GM21526 (cell line): Measurements from ENCODE around the gene CCDC50.

ENCODE experiments used
- ATAC-seq: cut with Tn5 transposase; IDR thresholded peaks from one replicate; pipeline ENCODE4 v1.9.1; 2021; ENCODE audit warnings: moderate library complexity; ENCODE audit not compliant: unreplicated experiment, low FRiP score

The CCDC50 gene

GRCh38 chr3:191343115-191343514 lies 13.9 kb downstream of the CCDC50 start:
- ATAC-seq: no peak

GRCh38 chr3:191343913-191344312 lies 14.7 kb downstream of the CCDC50 start:
- ATAC-seq: no peak

DNA sequence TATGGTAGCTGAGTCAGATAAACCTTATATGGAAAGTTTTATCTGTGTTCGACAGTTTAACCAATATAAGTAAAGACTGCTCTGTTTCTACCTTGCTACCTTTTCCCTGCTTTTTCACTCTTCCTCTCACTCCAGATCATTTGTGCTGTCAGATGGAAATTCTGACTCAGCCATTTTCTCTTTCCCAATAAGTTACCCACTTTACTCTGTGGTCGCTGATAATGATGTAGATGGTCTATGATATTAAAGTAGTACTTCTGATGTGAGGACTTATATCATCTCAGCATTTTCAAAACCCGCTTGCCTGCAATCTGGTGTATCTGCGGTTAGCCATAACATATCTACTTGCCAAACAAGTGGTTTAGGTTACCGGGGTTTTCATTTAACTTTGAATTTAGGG lies 16.1 kb downstream of the CCDC50 start:
- no peak for ATAC-seq

GRCh38 chr3:191347228-191347627 lies 18.0 kb downstream of the CCDC50 start:
- no peak for ATAC-seq

DNA sequence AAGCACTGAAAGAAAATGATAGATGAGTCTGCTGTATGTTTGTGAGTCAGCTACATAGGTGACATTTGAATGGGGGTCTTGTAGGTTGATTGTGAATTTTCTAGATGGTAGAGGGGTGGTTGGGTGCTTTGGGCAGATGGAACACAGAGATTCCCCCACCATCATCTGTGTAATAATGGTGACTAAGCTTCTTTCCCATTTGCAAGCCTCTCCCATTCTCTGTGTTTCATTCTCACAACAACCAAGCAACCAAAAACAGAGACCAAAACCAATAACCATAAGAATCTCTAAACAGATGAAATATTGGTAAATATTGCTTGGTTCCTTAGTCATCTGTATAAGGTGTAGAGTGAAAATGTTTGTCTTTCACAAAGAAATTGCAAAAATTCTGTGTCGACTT lies 18.9 kb downstream of the CCDC50 start:
- no peak for ATAC-seq

- no peak for ATAC-seq
These were observed 21.3 kb downstream of the CCDC50 start for GRCh38 chr3:191350396-191351090.

DNA sequence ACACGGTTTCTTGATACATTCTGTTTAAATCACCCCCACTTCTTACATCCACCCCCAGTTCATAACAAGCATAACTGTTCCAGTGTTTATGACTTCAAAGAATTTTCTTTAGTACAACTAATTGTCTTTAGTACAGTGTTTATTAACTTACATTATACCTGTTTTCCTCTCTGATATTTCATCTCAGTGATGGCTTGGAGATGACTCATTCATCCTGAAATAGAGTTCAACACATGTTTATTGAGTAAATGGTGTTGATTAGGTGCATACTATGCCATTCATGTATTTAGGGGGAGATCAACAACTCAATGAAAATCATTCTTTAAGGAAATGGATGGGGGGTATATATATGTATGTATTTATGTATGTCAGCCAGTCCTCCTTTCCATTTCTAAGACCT lies 22.8 kb downstream of the CCDC50 start:
- no peak for ATAC-seq

DNA sequence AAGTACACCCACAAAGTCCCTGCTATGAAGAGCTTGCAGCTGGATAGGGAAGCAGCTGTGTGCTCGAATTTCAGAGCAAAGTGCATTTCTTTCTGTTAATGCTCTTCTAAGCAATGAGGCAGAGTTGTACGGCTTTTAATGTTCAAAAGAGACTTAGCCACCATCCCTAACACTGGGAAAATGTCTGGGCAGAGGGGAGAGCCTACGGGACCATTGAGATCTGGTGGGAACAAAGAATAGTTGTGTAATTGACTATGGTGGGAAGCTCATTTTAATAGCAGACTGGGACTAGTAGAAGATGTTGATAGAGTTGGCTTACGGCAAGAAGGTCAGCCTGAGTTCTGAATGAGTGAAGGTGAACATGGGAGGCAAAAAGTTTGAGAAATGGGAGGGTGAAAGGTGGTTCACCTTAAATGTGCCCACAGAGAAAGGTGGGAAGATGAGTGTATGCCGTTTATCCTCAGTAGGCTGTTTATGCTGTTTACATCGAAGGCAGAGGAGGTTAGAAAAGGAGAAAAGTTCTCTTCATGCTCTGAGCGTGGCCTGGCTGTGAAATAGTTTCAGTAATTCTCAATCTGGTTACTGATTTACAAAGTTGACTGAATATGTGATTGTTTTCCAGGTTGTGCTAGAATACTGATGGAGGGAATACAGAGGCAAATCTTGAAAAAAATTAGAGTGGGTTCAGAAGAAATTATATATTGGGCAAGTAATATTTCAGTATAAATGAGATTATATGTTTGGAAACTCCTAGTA lies 24.0 kb downstream of the CCDC50 start:
- ATAC-seq: no peak

DNA sequence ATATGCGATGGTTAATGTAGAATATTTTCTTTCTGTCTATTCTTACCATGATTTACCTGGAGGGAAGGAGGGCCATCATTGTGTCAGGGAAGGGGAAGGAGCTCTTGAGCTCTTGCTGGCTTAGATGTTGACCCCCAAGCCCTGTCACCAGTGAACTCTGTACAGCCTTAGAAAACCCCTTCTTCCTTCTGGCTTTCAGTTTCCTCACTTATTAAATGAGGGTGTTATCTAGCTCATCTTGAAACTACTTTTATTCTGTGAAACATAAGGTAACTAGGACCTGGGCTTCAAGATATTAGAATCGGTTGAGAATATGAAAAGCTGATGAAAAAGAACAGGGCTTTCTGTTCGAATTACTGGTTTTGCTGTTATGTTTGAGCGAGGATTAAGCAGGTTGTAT lies 26.2 kb downstream of the CCDC50 start:
- ATAC-seq: peak; percentile 62

- ATAC-seq: no peak
These were observed 27.6 kb downstream of the CCDC50 start for GRCh38 chr3:191356631-191357439.

GRCh38 chr3:191357909-191358308 lies 28.7 kb downstream of the CCDC50 start:
- no peak for ATAC-seq

GRCh38 chr3:191358929-191359328 lies 29.7 kb downstream of the CCDC50 start:
- peak; percentile 33 for ATAC-seq

DNA sequence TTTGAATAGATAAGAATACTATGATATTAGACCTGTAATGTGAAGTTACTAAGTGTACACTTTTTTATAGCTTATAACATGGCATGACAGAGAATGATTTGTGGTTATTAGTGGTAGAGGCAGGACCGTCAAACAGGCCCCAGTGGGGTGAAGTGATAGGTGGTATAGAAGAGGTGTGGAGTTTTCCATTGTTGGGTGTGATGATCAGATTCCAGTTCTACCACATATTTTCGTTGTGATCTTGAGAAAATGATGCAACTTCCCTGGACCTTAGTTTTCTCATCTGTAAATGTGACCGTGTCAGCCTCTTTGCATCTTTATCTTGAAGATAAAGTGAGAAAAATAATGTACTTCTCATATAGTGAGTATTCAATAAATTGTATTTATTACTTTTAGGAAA lies 31.4 kb downstream of the CCDC50 start:
- no peak for ATAC-seq

DNA sequence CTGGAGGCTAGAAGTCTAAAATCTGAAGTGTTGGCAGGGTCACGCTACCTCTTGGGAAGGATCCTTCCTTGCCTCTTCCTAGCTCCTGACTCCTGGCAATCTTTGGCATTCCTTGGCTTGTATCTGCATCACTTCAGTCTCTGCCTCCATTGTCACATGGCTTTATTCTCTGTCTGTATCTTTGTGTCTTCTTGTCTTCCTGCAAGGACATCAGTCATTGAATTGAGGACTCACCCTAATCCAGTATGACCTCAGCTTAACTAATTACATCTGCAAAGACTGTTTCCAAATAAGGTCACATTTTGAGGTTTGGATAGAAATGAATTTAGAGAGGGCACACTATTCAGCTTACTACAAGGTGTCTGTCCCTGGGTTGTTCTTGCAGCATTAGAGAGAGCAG lies 32.3 kb downstream of the CCDC50 start:
- ATAC-seq: no peak

DNA sequence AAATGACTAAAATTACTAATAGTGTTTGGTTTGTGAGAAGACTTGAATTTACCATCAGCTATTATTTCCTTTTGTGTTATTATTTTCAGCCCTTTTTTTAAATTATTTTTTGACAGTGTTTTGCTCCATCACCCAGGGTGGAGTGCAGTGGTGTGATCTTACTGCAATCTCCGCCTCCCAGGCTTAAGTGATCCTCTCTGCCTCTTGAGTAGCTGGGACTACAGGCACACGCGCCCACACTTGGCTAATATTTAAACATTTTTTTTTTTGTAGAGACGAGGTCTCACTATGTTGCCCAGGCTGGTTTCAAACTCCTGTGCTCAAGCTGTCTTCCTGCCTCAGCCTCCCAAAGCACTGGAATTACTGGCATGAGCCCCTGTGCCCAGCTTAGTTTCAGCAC lies 32.8 kb downstream of the CCDC50 start:
- ATAC-seq: no peak

- no peak for ATAC-seq
These were observed 33.4 kb downstream of the CCDC50 start for GRCh38 chr3:191362524-191363090.

- ATAC-seq: no peak
These were observed 34.0 kb downstream of the CCDC50 start for GRCh38 chr3:191363221-191363620.

GRCh38 chr3:191366675-191367074 lies 37.5 kb downstream of the CCDC50 start:
- ATAC-seq: no peak

DNA sequence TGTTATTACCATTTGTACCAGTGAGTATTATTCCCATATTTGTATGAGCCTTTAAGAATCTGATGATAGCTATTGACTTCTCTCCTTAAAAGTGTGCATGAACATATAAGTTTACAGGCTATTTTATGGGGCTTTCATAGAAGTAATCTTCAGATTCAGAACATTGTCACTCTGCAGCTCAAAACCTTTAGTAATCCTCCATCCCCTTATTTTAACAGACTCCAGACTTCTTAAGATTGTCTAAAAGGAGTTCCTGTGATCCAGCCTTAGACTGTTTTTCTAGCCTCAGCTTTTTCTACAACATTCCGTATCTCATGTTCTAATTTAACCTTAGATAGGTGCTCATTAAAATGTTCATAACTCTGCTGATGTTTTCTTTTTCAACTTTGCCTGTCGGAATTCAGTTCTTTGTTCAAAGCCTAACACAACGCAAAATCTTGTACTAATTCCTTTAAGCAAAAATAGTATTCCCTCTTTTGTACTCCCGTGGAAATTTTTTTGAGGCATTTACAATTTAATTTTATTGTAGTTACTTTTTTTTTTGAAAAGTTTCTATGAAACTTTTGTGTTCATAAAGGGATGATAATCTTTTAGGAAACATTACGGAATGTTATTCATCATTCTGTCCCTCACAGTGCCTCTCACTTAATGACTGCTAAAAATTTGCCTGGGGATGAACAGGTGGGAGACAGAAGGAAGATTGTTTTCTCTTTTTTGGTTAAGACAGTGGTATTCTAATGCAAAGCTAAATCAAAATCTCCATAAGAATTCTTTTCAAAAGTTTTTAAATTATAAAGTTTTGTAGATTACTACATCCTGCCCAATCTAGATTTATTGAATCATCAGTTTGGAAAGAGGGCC lies 39.8 kb downstream of the CCDC50 start:
- ATAC-seq: no peak

DNA sequence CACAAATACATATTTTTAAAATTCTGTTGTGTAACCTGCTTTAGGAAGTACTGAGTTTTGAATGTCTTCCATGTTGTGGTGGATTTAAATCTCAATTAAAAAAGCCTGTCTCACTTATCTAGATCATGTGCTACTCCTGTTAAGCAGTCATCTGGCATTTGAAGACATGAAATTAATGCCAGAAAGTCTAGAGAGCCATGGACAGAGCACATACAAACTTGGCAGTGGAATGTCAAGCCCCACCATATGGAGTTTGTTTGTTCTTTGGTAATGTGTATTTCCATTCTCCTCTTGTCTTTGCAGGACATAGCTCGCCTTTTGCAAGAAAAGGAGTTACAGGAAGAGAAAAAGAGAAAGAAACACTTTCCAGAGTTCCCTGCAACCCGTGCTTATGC lies 40.4 kb downstream of the CCDC50 start:
- no peak for ATAC-seq
